Measurements from ENCODE around the gene PHLPP1. TPM values are rescaled to one million over a fixed set of nuclear protein-coding genes. Genes with fewer than 3 reads are reported as not detected.

PHLPP1 gene
- total and polyA plus RNA-seq, 10 donors, result 1.2 to 10.6 (median 6.7) TPM

DNA sequence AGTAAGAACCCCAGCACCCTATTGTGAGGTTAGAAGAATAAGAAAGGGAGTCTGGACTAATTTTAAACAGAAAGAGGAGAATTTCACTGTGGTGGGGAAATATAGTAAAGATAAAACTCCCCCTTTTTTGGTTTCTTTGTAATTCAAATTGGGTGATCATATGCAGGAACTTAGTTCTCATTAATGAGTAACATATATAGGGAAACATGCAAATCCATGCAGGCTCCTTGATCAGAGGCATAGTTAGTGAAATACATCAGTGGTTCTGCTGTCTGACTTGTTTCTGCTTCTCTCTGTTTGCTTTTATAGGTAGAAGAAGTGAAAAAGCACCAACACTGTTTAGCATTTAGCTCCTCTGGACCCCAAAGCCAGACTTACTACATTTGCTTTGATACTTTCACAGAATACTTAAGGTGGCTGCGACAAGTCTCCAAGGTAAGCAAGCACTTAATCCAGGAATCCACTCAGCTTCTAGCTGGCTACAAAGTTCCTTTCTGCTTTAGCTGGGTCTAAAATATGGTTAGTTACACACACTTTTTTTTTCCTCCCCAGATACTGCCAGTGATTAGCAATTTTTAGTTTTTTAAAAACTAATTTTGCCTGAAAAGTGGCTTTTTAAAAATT, 123.2 kb downstream of the PHLPP1 start:
- 77 to 90% (median 82%) methylated on average over 1 of the region's 1 CpG for WGBS, 5 donors
- Histone ChIP-seq H3K27me3 (replicated peaks in 1 of 7) (no peaks in the 10 kb centered on the region), H3K9me3 (no peaks in the 10 kb centered on the region), H3K4me1 (peaks cover 0 to 5% (median 0%) of the 10 kb centered on the region in 6 donors), H3K36me3 (no peaks in the 10 kb centered on the region), H3K27ac (no peak overlapping the region), H3K4me3 (no peak overlapping the region)
- intact Hi-C loops (cut with DNase I; ENCODE audit: low total_unique reads), result no loop called here
- TF ChIP-seq POLR2A (IDR thresholded peaks at IDR 0.05), result no peak
- TF ChIP-seq, protein P1, sequence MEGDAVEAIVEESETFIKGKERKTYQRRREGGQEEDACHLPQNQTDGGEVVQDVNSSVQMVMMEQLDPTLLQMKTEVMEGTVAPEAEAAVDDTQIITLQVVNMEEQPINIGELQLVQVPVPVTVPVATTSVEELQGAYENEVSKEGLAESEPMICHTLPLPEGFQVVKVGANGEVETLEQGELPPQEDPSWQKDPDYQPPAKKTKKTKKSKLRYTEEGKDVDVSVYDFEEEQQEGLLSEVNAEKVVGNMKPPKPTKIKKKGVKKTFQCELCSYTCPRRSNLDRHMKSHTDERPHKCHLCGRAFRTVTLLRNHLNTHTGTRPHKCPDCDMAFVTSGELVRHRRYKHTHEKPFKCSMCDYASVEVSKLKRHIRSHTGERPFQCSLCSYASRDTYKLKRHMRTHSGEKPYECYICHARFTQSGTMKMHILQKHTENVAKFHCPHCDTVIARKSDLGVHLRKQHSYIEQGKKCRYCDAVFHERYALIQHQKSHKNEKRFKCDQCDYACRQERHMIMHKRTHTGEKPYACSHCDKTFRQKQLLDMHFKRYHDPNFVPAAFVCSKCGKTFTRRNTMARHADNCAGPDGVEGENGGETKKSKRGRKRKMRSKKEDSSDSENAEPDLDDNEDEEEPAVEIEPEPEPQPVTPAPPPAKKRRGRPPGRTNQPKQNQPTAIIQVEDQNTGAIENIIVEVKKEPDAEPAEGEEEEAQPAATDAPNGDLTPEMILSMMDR (IDR thresholded peaks at IDR 0.05 in 8 of 11, conservative IDR thresholded peaks at IDR 0.05 in 3 of 11), result no peak
- no peak for TF ChIP-seq POLR2AphosphoS5 (IDR thresholded peaks at IDR 0.05)
- no peak for DNase-seq

DNA sequence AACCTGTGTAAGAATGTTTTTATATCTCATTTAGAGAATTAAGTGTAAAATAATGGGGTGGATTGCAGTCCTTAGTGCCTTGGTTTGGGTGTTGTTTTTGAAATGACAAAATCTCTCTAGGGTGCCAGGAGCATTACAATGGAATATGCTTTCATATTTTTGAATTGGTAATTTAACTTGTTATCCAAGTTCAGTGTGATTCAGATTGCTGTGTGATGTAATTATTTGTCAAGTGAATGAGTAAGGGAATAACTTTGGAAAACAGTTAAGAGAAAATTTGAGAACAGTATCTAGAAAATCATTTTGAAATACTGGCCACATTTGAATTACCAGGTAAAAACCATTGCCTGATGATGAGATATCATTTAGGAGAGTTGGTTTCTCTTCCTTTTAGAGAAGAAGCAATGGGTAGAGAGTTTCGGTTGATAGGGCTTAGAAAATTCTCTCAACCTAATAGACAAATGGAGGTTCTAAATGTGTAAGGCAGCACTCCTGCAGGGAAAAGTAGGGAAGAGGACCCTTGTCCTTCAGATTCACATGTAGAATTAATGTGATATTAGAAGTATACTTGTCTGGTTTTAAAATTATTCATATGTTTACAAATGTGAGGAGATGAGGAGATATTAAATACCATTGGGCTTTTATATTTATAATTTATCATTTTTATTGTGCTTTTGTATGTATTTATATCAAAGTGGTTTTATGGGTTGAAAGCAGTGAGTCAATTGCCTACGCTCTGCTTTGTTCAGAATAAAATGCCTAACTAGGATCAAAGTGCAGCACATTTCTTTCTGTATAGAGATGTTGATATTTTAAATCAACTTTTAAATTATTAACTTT, 124.8 kb downstream of the PHLPP1 start:
- Histone ChIP-seq H3K36me3 (no peaks in the 10 kb centered on the region), H3K9me3 (no peaks in the 10 kb centered on the region), H3K27me3 (replicated peaks in 1 of 7) (no peaks in the 10 kb centered on the region), H3K27ac (no peak overlapping the region), H3K4me1 (peaks cover 0 to 8% (median 0%) of the 10 kb centered on the region in 6 donors), H3K4me3 (no peak overlapping the region)
- DNase-seq, result no peak
- TF ChIP-seq POLR2A (IDR thresholded peaks at IDR 0.05), result no peak
- TF ChIP-seq, protein P1 (IDR thresholded peaks at IDR 0.05 in 8 of 11, conservative IDR thresholded peaks at IDR 0.05 in 3 of 11), result no peak
- no peak for TF ChIP-seq POLR2AphosphoS5 (IDR thresholded peaks at IDR 0.05)
- 82 to 88% (median 87%) methylated on average over 2 of the region's 2 CpGs for WGBS, 5 donors
- intact Hi-C loops (cut with DNase I; ENCODE audit: low total_unique reads), result no loop called here

DNA sequence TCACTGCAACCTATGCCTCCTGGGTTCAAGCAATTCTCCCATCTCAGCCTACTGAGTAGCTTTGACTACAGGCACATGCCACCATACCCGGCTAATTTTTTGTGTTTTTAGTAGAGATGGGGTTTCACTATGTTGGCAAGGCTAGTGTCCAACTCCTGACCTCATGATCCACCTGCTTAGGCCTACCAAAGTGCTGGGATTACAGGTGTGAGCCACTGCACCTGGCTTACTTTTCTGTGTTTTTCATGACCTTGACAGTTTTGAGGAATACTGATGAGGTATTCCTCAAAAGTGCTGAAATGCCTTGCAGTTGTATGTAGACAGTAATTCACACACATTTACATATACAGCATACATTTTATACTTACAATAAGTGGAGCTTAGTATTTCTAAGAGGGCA, 126.1 kb downstream of the PHLPP1 start:
- Histone ChIP-seq H3K4me3 (no peak overlapping the region), H3K27me3 (replicated peaks in 1 of 7) (no peaks in the 10 kb centered on the region), H3K36me3 (no peaks in the 10 kb centered on the region), H3K27ac (no peak overlapping the region), H3K9me3 (no peaks in the 10 kb centered on the region), H3K4me1 (peaks cover 0 to 19% (median 0%) of the 10 kb centered on the region in 6 donors)
- intact Hi-C loops (cut with DNase I; ENCODE audit: low total_unique reads), result no loop called here
- no peak for DNase-seq
- TF ChIP-seq, protein P1 (IDR thresholded peaks at IDR 0.05 in 8 of 11, conservative IDR thresholded peaks at IDR 0.05 in 3 of 11), result no peak
- TF ChIP-seq POLR2A (IDR thresholded peaks at IDR 0.05), result no peak
- TF ChIP-seq POLR2AphosphoS5 (IDR thresholded peaks at IDR 0.05), result no peak
- WGBS, 5 donors, result 88 to 100% (median 93%) methylated on average over 1 of the region's 1 CpG

DNA sequence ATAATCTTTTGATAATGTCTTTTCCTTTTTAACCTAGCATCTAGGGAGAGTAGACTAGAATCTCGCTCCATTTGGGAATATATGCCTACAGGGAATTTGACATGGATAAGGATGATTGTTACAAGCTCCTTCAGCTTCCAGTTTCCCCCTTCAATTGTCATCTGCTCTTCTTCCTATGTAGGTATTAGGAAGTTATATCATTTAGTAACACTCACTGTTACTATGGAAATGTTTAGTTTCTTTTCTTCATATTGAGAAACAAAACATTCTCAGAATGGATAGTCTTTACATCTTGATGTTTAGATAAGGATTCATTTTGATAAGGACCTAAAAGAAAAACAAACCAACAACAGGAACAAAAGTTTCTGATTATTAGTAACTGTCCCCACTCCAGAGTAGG, 127.6 kb downstream of the PHLPP1 start:
- no peak overlapping the region for H3K27ac ChIP-seq
- peaks cover 0 to 19% (median 0%) of the 10 kb centered on the region in 6 donors for H3K4me1 ChIP-seq
- H3K27me3 ChIP-seq (replicated peaks in 1 of 7), result no peaks in the 10 kb centered on the region
- 88 to 100% (median 97%) methylated on average over 1 of the region's 1 CpG for WGBS, 5 donors
- DNase-seq, result no peak
- TF ChIP-seq, protein P1 (IDR thresholded peaks at IDR 0.05 in 8 of 11, conservative IDR thresholded peaks at IDR 0.05 in 3 of 11), result no peak
- TF ChIP-seq POLR2A (IDR thresholded peaks at IDR 0.05) (no peak), POLR2AphosphoS5 (IDR thresholded peaks at IDR 0.05) (no peak)
- H3K36me3 ChIP-seq, result no peaks in the 10 kb centered on the region
- intact Hi-C loops (cut with DNase I; ENCODE audit: low total_unique reads), result no loop called here
- no peak overlapping the region for H3K4me3 ChIP-seq
- no peaks in the 10 kb centered on the region for H3K9me3 ChIP-seq

Data from spleen (tissue), 11 donors.